Measurements from ENCODE around the gene RASA1. TPM values are rescaled to one million over a fixed set of nuclear protein-coding genes. Genes with fewer than 3 reads are reported as not detected.

Gene RASA1
- total RNA-seq, 1 donor, result 43.8 TPM

DNA sequence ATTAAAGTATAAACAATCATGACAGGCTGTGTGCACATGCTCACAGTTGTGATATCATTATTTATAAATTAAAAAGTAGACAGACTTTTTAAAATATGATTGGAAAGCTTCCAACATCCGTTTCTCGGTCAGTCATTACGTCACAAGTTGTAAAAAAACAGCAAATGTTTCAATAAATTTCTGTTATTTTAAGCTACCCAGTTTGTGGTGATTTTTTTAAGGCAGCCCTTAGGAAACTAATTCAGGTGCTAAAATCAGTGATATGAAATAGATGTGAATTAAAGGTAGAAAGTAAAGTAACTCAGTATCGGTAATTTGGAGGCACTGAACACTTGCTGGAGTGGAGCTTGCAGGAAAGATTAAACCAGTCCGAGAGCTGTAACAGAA is 143.9 kb downstream of the RASA1 start:
- H3K9me3 ChIP-seq (ENCODE audit: low read depth, low read length), result no peaks in the 10 kb centered on the region
- H3K4me3 ChIP-seq (ENCODE audit: insufficient read depth, low read length), result peak overlapping the region; percentile 83
- no peaks in the 10 kb centered on the region for H3K27me3 ChIP-seq (ENCODE audit: insufficient read depth, low read length)
- H3K36me3 ChIP-seq (ENCODE audit: insufficient read depth, low read length), result peaks cover 32% of the 10 kb centered on the region
- peaks cover 34% of the 10 kb centered on the region for H3K79me2 ChIP-seq (ENCODE audit: insufficient read depth, low read length)
- no peak overlapping the region for H2AFZ ChIP-seq (ENCODE audit: low read length)
- peaks cover 18% of the 10 kb centered on the region for H3K4me1 ChIP-seq (ENCODE audit: insufficient read depth, low read length)
- H4K20me1 ChIP-seq (ENCODE audit: insufficient read depth, low read length), result peaks cover 8% of the 10 kb centered on the region
- H3K4me2 ChIP-seq (ENCODE audit: insufficient read depth, low read length), result peak overlapping the region; percentile 87
- DNase-seq (ENCODE audit: insufficient read length, low spot score, missing footprints), result no peak
- peak overlapping the region; percentile 91 for H3K27ac ChIP-seq (ENCODE audit: low read depth, low read length)
- no peak for TF ChIP-seq CTCF (IDR thresholded peaks at IDR 0.05; ENCODE audit: extremely low read depth, low read depth, low read length)

DNA sequence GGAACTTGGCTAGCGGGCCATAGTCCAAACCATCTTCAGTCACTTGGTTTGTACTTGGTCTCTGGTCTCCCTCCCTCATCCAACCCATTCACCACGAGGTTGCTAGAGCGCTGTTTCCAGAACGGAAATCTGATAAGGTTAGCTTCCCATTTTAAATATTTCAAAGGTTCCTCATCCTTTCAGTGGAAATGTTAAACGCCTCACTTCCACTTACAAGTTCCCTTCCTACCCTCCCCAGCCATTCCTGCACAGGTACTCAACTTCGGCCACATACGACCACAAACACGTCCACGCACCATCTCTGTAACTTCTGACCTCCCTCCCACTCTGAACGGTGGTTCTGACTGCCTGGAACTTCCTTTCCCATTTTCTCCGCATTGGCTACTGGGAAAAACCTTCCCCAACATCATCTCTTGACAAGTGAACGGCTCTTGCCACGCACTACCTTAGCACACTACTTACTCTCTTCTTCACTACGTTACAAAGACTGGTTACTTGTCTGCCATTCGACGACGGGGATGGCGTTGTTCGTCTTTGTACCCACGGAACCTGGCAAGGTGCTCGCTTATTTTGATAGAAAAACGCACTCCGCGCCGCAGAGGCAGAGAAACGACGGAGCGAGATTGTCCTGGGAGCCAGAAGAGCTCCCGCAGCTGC is 144.4 kb downstream of the RASA1 start:
- peaks cover 18% of the 10 kb centered on the region for H3K4me1 ChIP-seq (ENCODE audit: insufficient read depth, low read length)
- H3K4me2 ChIP-seq (ENCODE audit: insufficient read depth, low read length), result peak overlapping the region; percentile 87
- H4K20me1 ChIP-seq (ENCODE audit: insufficient read depth, low read length), result peaks cover 8% of the 10 kb centered on the region
- H2AFZ ChIP-seq (ENCODE audit: low read length), result peak overlapping the region; percentile 84
- no peaks in the 10 kb centered on the region for H3K27me3 ChIP-seq (ENCODE audit: insufficient read depth, low read length)
- peak overlapping the region; percentile 91 for H3K27ac ChIP-seq (ENCODE audit: low read depth, low read length)
- DNase-seq (ENCODE audit: insufficient read length, low spot score, missing footprints), result peak; percentile 22
- peak overlapping the region; percentile 83 for H3K4me3 ChIP-seq (ENCODE audit: insufficient read depth, low read length)
- no peak for TF ChIP-seq CTCF (IDR thresholded peaks at IDR 0.05; ENCODE audit: extremely low read depth, low read depth, low read length)
- H3K36me3 ChIP-seq (ENCODE audit: insufficient read depth, low read length), result peaks cover 26% of the 10 kb centered on the region
- H3K9me3 ChIP-seq (ENCODE audit: low read depth, low read length), result no peaks in the 10 kb centered on the region
- H3K79me2 ChIP-seq (ENCODE audit: insufficient read depth, low read length), result peaks cover 29% of the 10 kb centered on the region

- Histone ChIP-seq H4K20me1 (ENCODE audit: insufficient read depth, low read length) (peaks cover 8% of the 10 kb centered on the region), H3K4me1 (ENCODE audit: insufficient read depth, low read length) (peaks cover 18% of the 10 kb centered on the region), H3K27me3 (ENCODE audit: insufficient read depth, low read length) (no peaks in the 10 kb centered on the region), H3K27ac (ENCODE audit: low read depth, low read length) (peak within 1 kb of the TSS; percentile 91), H3K4me3 (ENCODE audit: insufficient read depth, low read length) (peak within 1 kb of the TSS; percentile 83), H3K9me3 (ENCODE audit: low read depth, low read length) (no peaks in the 10 kb centered on the region), H3K36me3 (ENCODE audit: insufficient read depth, low read length) (peaks cover 19% of the 10 kb centered on the region), H3K4me2 (ENCODE audit: insufficient read depth, low read length) (peak within 1 kb of the TSS; percentile 87), H2AFZ (ENCODE audit: low read length) (peak within 1 kb of the TSS; percentile 94), H3K79me2 (ENCODE audit: insufficient read depth, low read length) (peaks cover 27% of the 10 kb centered on the region)
- TF ChIP-seq CTCF (IDR thresholded peaks at IDR 0.05; ENCODE audit: extremely low read depth, low read depth, low read length), result no peak
- peak; percentile 77 for DNase-seq (ENCODE audit: insufficient read length, low spot score, missing footprints)
Observed at GRCh38 chr5:87412630-87413342, 145.1 kb downstream of the RASA1 start, which contains the start of gene CCNH. CCNH (minus strand) TSS chr5:87412930; CDS start chr5:87412794, 136 bp downstream.

GRCh38 chr5:87413343-87413645 is 145.6 kb downstream of the RASA1 start:
- peaks cover 8% of the 10 kb centered on the region for H4K20me1 ChIP-seq (ENCODE audit: insufficient read depth, low read length)
- peak overlapping the region; percentile 91 for H3K27ac ChIP-seq (ENCODE audit: low read depth, low read length)
- H3K4me1 ChIP-seq (ENCODE audit: insufficient read depth, low read length), result peaks cover 18% of the 10 kb centered on the region
- H3K27me3 ChIP-seq (ENCODE audit: insufficient read depth, low read length), result no peaks in the 10 kb centered on the region
- peak overlapping the region; percentile 83 for H3K4me3 ChIP-seq (ENCODE audit: insufficient read depth, low read length)
- peaks cover 16% of the 10 kb centered on the region for H3K36me3 ChIP-seq (ENCODE audit: insufficient read depth, low read length)
- peak overlapping the region; percentile 94 for H2AFZ ChIP-seq (ENCODE audit: low read length)
- TF ChIP-seq CTCF (IDR thresholded peaks at IDR 0.05; ENCODE audit: extremely low read depth, low read depth, low read length), result no peak
- H3K4me2 ChIP-seq (ENCODE audit: insufficient read depth, low read length), result peak overlapping the region; percentile 87
- H3K9me3 ChIP-seq (ENCODE audit: low read depth, low read length), result no peaks in the 10 kb centered on the region
- H3K79me2 ChIP-seq (ENCODE audit: insufficient read depth, low read length), result peaks cover 25% of the 10 kb centered on the region
- no peak for DNase-seq (ENCODE audit: insufficient read length, low spot score, missing footprints)
